Amniotic stem cell (primary cell): ENCODE results near the gene DGKI.
A peak's percentile ranks its signal among the peaks of the same experiment; 100 is the strongest.

Experiments used
- DNase-seq: peaks from one replicate; lab custom pipeline; 2025; lab: John Stamatoyannopoulos, UW

The DGKI gene

DNA sequence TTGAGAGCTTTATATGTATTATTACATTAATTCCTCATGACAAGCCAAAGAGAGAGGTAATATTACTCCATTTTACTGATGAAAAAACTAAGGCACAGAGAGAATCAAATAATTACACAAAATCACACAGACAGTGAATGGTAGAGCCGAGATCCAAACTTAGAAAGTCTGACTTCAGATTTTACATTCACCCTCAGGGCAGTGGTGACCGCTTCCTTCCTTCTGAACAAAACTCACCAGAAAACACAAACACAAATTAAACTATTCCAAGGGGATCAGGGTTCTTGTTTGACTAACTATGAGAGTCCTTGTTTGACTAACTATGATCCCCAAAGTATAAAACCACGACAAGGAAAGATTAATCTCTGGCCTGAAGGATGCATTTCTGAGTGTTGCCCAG lies 435.3 kb downstream of the DGKI start:
- no peak for DNase-seq

DNA sequence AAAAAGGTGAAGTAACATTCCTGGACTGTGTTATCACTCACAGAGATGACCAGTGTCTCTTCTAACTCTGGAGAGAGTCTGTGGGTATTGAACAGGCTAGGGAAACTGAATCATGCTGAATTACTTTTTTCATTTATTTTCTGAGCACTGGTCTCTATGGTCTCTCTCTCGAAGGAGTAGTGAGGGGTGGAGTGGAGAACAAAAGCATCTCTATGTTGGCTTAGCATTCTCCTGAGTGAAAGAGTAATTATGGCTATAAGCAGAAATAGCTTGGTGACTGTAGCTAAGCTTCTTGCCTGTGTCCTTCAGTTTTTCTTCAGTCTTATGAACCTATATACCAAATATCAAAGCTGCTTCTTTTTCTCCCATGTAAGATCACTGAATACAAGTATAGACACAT lies 438.6 kb downstream of the DGKI start:
- DNase-seq = no peak

DNA sequence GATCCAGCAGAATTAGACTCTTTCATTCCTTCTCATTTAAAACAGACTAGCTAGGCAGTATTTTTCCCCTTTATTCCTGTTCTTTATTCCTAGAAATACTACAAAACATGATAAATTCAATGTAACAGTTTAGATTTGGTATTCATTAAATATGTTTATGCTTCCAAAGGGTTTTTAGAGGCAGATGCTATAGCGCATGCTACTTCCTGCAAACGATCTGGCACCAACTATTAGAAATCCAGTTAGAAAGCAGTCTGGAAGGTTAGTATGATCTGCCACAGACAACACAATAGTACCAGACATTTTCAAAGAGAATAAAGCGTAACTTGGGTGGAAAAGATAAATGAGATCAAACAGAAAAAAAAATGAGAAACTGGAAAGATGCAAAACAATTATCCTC lies 439.7 kb downstream of the DGKI start:
- DNase-seq = no peak

DNA sequence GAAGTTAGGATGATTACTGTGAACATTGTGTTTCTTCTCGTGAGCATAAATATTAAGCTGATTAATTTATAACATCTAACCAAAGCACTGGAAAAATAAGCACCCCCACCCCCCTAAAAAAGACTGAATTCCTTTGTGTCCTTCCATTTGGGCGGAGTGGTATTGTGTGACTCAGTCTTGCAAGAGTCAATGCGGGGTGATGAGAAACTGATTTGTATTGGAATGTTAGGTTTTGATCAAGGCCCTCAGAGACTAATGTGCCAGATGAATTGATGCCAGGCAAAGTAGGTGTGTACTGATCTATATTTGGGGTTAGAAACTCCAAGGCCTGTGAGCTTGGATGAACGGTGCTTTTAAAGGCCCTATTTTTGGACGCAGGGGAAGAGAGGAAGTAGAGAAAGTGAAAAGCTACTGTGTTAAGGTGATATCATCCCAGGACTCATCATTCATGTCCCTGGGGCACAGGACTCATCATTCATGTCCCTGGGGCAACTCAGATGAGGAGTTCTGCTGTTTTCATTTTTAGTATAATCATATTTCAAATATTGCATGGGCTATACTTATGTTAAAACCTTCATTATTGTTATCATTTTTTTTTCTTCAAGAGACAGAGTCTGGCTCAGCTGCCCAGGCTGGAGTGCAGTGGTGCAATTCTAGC lies 442.0 kb downstream of the DGKI start:
- no peak for DNase-seq

DNA sequence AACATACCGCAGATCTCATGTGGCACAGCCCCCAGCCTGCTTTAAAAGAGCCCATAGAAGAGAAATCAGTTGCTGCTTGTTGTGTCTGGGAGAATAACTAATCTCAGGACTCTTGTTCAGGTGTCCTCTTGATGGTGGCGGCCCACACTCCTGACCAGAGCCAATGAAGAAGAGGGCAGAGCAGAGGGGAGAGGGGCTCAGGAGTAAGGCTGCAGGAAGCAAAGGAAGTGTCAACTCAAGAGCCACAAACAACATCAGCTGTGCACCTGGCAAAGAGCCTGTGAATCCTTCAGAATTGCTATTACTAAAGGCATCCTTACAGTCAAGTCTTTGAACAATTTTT lies 443.4 kb downstream of the DGKI start:
- no peak for DNase-seq

DNA sequence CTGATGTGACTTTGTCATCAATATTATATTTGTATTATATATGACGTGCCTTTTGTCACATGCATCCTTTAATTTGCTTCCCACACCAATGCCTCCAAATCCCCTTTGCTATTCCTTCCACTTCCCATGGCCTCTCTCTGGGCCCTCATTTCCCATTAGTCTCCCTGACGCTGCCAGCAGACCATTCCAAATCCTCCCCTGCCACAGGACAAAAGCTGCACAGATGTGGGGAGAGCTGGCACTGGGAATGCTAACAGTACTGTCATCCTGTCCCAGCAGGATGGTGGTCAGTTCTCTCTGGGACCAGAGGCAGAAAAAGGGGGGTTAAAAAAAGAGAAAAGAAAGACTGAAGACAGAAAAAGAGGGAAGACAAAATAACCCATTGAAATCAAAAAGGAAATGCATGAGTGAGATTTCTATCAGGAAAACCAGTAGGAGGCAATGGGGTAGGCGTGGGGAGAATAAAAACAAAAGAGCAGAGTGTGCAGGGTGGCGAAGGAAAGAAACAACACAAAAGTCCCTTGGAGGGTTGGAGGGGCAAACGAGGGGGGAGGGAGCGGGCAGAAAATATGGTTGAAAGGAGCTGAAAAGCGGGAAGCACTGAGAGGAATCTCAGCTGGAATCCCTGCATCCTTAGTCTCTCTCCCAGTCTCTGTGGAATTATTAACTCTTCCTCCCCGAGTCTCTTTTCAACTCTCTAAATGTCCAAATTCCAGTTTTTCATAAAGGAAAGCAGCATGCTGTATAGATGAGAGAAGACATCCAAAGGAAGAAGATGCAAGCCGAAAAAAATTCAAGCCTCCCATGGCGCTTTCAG lies 444.0 kb downstream of the DGKI start:
- no peak for DNase-seq

DNA sequence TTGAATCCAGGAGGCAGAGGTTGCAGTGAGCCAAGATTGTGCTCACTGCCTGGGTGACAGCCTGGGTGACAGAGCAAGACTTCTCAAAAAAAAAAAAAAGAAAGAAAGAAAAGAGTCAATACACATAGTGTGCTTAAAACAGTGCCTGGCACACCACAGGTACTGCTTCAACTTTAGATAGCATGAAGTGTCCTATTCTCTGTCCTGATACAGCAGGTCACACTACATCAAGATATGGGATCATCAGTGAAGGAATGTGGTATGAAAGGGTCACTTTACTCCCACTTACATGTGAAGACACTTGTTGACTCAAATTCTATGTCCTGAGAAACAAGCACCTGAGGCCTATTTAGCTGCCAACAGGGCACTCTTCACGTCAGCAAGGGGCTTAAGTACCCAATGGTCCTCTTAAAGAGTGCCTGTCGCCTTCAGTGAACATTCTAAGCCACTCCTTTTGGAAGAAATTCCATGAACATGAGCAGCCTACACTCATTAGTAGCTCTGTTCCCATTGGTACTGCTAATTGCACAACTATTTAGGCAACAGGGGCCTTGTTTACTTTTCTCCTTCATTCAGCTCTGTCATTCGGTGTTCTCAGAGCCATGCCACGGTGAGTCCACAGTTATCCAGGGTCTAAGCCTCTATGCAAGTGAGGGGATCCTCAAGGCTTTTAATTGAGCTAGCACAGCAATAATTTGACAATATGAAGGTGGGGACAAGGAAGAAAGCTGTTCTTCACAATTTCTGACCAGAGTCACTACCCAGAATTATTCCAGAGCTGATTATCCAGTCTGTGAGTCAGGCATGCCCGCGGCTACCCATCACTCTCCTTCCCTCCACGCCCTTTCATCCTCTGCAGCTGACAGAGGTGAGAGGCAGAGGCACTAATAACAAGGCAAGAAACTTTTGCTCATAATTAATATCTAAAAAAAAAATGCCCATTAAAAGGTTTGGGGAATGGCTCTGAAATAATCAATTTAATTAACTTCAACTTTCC lies 446.6 kb downstream of the DGKI start:
- peak; percentile 32 for DNase-seq

DNA sequence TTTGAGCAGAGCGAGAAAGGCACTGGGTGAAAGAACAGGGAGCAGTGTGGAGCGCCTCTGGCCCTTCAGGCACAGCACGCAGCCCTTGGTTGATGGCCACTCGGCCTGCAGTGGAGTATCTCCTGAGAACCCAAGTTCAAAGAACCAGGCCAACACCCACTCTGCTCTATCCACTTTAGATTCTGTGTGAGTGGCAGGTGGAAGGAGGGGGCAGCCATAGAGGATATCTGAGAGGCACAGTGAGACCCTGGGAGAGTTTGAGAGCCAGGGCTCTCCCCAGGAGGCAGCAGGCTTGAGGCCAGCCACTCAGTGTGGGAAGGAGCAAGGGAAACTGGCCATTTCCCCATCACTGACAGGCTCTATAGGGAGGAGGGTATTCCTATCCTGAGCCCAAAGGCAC lies 450.7 kb downstream of the DGKI start:
- no peak for DNase-seq

DNA sequence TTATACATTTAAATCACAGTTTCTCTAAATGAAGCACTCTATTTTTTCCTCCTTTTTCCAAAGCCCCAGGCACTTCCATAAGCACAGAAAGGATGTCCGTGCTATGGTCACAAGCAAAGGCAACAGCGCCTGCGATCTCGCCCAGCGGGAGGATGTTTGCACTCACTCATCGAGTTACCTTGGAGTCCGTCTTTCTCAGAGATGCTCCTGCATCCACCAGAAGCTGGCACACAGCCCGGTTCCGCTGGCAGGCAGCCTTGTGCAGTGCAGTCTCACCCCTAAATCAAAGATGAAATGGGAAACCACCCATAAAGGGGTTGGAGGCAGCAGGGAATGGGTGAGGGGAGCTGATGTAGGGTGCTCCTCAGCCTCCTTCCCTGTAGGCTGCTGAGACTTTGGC lies 451.4 kb downstream of the DGKI start:
- DNase-seq = no peak

DNA sequence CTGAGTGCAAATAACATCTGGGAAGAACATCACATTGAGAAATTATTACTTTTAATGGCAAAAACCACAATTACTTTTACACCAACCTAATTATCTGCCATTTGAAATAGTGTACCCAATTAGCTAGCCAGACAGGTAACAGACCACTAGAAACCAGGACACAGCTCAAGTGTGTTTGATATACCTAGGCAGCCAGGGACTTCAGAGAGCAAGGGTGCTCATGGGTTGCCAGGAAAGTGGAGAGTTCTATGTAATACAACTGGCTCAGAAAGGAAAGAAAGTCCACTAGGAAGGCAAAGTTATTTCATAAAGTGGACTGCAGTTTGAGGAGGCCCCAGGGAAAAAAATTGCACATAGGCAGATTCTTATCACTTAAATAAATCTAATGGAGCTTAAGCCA lies 453.2 kb downstream of the DGKI start:
- no peak for DNase-seq

DNA sequence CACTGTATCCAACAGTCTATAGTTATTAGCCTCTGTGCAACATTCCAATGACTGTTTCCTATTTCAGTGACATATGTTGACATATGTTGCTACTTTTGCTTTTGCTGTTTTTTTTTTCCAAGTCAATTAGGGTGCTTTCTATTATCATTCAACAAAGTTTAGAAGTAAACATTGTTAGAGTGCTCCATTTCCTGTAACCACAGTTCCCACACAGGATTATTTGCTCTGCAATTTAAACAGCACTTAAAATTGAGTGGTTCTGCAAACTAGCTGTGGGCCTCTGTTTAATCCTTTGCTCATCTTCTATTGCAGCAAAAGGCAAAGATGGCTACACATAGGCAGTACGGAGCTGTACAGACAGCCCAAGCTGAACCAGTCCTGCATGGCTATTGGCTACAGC lies 456.7 kb downstream of the DGKI start:
- DNase-seq = no peak

DNA sequence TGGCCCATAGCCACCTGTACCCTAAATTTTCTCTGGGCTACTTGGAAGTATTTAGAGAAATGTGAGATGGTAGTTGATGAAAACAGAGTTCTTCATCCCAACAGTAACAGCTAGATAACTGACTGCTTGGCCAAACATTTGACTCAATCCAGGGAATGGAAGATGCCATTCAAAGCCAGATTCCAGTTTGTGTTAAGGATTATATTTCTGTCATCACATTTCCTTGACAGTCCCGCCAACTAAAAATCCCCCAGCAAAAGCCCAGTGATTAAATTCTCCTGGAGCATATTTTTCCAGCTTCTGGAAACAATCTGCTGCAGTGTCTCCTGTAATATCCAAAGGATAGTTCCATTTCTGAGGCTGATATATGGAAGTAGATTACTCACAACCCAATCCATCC lies 457.9 kb downstream of the DGKI start:
- no peak for DNase-seq

DNA sequence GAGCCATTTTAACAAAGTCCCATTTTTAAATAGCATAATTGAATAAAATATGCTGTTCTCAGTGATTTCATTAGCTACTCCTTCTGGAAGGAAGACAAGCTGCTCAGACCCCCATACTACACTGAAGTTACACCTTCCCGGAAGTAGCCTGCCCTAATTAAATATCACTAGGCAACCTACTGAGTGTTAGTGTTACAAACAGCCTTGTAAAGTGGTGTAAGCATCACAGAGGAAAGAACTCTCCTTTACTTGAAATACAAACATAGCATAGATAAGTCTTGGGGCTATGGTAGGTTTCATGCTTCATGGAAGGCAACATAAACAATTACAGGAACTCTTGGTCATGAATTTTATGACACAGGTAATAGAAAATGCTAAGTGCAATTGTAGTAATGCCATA lies 459.8 kb downstream of the DGKI start:
- DNase-seq = no peak

DNA sequence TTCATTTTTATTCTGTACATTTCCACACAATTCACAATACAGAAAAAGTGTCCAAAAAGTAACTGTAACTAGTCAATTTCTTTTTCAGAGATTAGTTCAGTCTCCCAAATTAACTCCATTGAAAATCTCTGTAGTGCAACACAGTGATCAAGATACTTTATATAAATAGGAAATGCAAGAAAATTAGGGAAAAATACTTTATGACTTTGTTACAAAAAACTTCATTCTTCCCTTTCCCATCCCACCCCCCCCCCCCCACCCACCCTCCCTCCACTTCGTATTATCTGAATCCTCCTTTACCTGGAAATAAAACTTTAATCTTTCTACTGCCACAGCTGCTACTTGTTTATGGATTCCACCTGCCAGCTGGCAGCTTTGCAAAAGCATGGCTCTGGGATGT lies 465.7 kb downstream of the DGKI start:
- DNase-seq = no peak

DNA sequence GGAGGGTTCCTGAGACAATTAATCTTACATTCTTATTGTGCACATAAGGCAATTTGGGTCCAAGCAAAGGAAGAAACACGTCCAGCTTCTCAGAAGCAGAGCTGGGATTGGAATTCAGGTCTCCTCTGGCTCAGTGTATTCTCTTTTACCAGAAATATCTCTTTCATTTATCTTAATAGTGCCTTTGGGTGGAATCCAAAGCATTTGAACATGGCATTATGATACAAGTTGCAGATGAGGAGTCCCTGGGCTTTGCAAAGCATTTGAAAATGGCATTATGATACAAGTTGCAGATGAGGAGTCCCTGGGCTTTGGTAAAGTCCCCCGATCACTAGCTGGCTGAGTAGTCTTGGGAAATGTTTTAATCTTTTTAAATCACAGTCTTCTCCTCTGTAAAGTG lies 473.3 kb downstream of the DGKI start:
- no peak for DNase-seq

DNA sequence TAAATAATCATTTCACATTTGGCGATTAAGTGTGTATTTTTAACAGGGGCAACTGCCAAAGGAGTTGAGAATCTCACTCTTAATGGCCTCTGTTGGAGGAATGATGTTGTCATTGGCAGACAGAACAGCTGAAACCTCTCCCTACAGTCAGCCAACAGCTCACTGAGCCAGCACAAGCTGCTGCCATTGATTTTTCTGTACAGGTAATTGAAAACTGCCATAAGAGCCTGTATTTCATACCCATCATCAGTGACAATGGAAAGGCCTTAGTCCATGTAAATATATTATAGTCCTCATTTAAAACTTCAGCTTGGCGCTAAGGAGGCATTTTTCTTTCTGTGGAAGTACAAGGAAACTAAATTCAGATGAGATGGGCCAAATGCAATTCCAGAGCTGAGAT lies 475.2 kb downstream of the DGKI start:
- no peak for DNase-seq

DNA sequence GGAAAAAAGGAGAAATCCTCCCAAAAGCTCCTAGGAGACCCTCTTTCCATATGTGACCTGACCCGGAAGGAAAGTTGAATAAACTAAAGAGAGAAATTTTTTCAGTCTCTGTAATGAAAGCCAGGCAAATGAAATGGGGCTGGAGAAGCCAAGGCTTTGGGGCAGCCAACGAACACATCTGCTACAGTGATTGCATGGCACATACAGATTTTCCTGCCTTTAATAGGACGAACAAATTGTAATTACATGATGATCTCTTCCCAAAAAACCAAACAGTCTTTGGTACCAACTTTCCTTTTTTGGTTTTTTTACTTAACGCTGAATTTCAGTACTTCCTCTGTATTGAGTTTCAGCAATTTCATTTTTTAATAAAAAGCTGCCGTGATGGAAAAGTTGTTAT lies 479.8 kb downstream of the DGKI start:
- no peak for DNase-seq

DNA sequence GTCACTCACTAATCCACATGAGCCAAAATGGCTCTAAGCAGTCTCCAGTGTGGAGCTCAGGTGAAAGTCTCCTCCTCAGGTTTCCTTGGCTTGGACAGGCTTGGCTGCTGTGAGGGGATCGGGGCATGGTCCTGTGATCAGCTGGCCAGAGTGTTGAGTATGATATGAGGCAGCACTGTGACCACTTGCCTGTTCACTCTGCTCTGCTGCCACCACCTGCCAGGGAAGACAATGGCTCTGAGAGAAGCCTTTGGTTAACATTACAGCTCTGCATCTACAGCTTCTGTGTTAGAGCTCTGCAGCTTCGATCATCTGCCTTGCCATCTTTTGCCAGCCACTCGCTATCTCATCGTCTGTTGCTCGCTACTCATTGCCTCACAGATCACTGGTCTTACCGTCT lies 483.1 kb downstream of the DGKI start:
- DNase-seq = no peak

DNA sequence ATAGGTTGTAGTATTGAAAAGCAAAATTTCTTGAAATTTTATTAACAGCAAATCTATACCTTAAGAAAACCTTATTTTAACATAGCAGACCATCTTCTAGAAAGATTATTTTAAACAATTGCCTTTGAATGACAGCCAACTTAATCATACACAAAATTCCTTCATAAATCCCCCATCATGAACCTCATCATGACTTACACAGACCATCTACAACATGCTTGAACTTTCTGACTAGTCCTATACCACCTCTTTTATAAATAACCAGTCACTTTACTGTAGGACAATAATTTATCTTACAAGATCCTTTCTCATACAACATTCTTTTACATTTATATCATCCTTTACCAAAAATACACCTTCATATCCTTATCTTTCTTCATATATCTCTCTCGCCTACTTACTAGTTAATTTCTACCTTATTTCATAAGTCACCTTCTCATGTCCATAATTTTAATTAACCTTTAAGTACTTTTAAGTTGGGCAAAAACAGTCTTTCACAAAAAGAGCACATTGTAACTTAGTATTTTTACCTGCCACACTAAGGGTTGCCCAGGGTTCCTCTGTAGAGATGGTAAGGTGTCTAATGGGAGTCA lies 486.6 kb downstream of the DGKI start:
- no peak for DNase-seq

DNA sequence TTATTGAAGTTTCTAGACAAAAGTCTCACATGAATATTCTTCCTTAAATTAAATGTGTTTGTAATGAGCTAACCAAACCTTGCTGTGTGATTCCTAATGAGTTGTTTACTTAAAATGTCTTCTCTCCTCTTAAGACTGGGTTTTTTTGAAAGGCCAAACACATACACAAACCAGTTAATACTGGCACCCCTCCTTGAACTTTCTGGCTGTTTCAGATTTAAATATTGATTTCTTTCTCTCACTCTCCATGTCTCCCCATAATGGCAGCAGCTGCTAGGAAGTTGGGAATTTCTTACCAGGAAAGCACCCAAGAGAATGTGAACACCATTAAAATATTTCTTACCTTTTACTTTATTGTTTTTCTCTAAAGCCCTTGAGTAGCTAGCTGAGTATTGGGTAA lies 491.8 kb downstream of the DGKI start:
- DNase-seq = no peak

DNA sequence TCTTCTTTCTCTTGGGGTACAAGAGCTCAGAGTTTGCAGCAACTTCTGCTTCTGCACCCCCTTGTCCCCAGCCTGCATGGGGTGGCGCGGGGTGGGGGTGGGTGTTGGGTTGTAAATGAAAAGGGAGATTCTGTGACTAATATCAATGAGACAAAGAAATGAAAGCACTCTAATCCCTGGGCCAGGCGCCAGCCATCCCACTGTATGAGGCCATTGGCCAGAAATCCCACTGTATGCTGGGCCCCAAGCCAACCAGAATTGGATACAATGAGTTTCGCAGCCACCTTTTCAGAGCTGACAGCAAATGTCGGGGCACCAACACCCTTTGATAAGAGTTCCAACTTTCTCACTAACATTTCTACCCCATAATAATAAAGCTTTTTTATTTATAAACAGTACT lies 492.4 kb downstream of the DGKI start:
- no peak for DNase-seq

DNA sequence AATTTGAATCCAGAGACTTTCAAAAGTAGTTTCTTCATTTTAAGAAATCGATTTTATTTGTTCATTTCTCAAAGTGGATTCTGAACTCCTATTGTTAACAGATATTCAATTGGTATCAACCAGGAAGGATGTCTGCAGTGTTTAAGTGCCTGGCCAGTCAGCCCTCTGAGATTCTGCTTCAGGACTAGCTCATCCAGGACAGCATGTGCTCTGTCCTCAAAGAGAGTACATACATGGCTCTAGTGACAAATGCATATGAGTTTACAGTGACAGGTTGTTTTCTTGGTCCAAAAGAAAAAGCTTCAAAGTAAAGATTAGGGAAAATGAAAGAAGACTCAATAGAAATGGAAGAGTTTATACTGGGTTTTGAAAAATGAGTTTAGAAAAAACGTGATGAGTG lies 494.8 kb downstream of the DGKI start:
- no peak for DNase-seq
